Measurements from ENCODE around the gene RUNDC3A. TPM values are rescaled to one million over a fixed set of nuclear protein-coding genes. Genes with fewer than 3 reads are reported as not detected.

The RUNDC3A gene
- total RNA-seq (ENCODE audit: low replicate concordance), result 0.09 and 0.58 TPM in 2 replicates

GRCh38 chr17:44308320-44308818 is at the start of gene RUNDC3A:
TSS of gene RUNDC3A (plus strand) at chr17:44308601. CDS start at chr17:44308833, 232 bp downstream.
- peaks cover 37% of the 10 kb centered on the region for H3K27me3 Mint-ChIP-seq (ENCODE audit: insufficient read depth, low read depth)
- Histone ChIP-seq H3K9ac (no peak within 1 kb of the TSS), H3K4me1 (peaks cover 13% of the 10 kb centered on the region), H3K79me2 (ENCODE audit: low read depth) (no peaks in the 10 kb centered on the region), H3F3A (ENCODE audit: low read depth) (peaks cover 17% of the 10 kb centered on the region), H3K36me3 (no peaks in the 10 kb centered on the region), H3K4me3 (peak within 1 kb of the TSS; percentile 50), H4K20me1 (ENCODE audit: low read depth) (peaks cover 26% of the 10 kb centered on the region), H3K27ac (no peak within 1 kb of the TSS), H3K27me3 (peaks cover 52% of the 10 kb centered on the region), H3K4me2 (peak within 1 kb of the TSS; percentile 82), H3K9me3 (ENCODE audit: low read depth) (no peaks in the 10 kb centered on the region), H2AFZ (replicated peaks) (no peak within 1 kb of the TSS)
- H3K27ac Mint-ChIP-seq, result no peak within 1 kb of the TSS
- no peaks in the 10 kb centered on the region for H3K36me3 Mint-ChIP-seq
- TF ChIP-seq EZH2 (IDR thresholded peaks at IDR 0.05) (no peak), EZH2phosphoT487 (IDR thresholded peaks at IDR 0.05) (no peak), CTCF (IDR thresholded peaks at IDR 0.05) (peak; percentile 11)
- peak; percentile 97 for DNase-seq (ENCODE audit: low spot score)
- H3K4me1 Mint-ChIP-seq, result peaks cover 17% of the 10 kb centered on the region
- peak within 1 kb of the TSS; percentile 81 for H3K4me3 Mint-ChIP-seq
- no peaks in the 10 kb centered on the region for H3K9me3 Mint-ChIP-seq

GRCh38 chr17:44258811-44259351 is 49.5 kb upstream of the RUNDC3A start:
- no peaks in the 10 kb centered on the region for H3K9me3 Mint-ChIP-seq

GRCh38 chr17:44260296-44260695 is 48.1 kb upstream of the RUNDC3A start:
- H3K4me1 Mint-ChIP-seq, result no peaks in the 10 kb centered on the region

More at GRCh38 chr17:44258811-44259351, 49.5 kb upstream of the RUNDC3A start:
- no peaks in the 10 kb centered on the region for H3F3A ChIP-seq (ENCODE audit: low read depth)
- H3K79me2 ChIP-seq (ENCODE audit: low read depth), result no peaks in the 10 kb centered on the region
- TF ChIP-seq EZH2phosphoT487 (IDR thresholded peaks at IDR 0.05), result no peak
- TF ChIP-seq CTCF (IDR thresholded peaks at IDR 0.05), result no peak
- no peak for TF ChIP-seq EZH2 (IDR thresholded peaks at IDR 0.05)
- DNase-seq (ENCODE audit: low spot score), result no peak
- H3K4me1 ChIP-seq, result no peaks in the 10 kb centered on the region
- peaks cover 15% of the 10 kb centered on the region for H3K27me3 Mint-ChIP-seq (ENCODE audit: insufficient read depth, low read depth)
- no peak overlapping the region for H3K9ac ChIP-seq
- no peaks in the 10 kb centered on the region for H4K20me1 ChIP-seq (ENCODE audit: low read depth)
- H2AFZ ChIP-seq (replicated peaks), result no peak overlapping the region
- H3K4me2 ChIP-seq, result no peak overlapping the region
- H3K27ac Mint-ChIP-seq, result no peak overlapping the region
- no peaks in the 10 kb centered on the region for H3K9me3 ChIP-seq (ENCODE audit: low read depth)
- H3K27me3 ChIP-seq, result no peaks in the 10 kb centered on the region
- no peaks in the 10 kb centered on the region for H3K36me3 Mint-ChIP-seq
- H3K4me3 ChIP-seq, result no peak overlapping the region
- no peak overlapping the region for H3K4me3 Mint-ChIP-seq
- H3K4me1 Mint-ChIP-seq, result no peaks in the 10 kb centered on the region
- H3K27ac ChIP-seq, result no peak overlapping the region
- H3K36me3 ChIP-seq, result no peaks in the 10 kb centered on the region

More at GRCh38 chr17:44260296-44260695, 48.1 kb upstream of the RUNDC3A start:
- Histone ChIP-seq H3K27ac (no peak overlapping the region), H3K4me1 (no peaks in the 10 kb centered on the region), H3K4me2 (no peak overlapping the region), H2AFZ (replicated peaks) (no peak overlapping the region), H3K4me3 (no peak overlapping the region), H3K27me3 (no peaks in the 10 kb centered on the region), H3K9ac (no peak overlapping the region), H3K36me3 (no peaks in the 10 kb centered on the region), H4K20me1 (ENCODE audit: low read depth) (no peaks in the 10 kb centered on the region), H3K79me2 (ENCODE audit: low read depth) (no peaks in the 10 kb centered on the region), H3F3A (ENCODE audit: low read depth) (no peaks in the 10 kb centered on the region), H3K9me3 (ENCODE audit: low read depth) (no peaks in the 10 kb centered on the region)
- Mint-ChIP-seq H3K27ac (no peak overlapping the region), H3K27me3 (ENCODE audit: insufficient read depth, low read depth) (peaks cover 19% of the 10 kb centered on the region), H3K36me3 (no peaks in the 10 kb centered on the region), H3K4me3 (no peak overlapping the region), H3K9me3 (no peaks in the 10 kb centered on the region)
- TF ChIP-seq CTCF (IDR thresholded peaks at IDR 0.05) (no peak), EZH2phosphoT487 (IDR thresholded peaks at IDR 0.05) (no peak), EZH2 (IDR thresholded peaks at IDR 0.05) (no peak)
- DNase-seq (ENCODE audit: low spot score), result no peak
